Astrocyte (in vitro differentiated cells and primary cell): ENCODE results near the gene OR5L1. TPM values are rescaled to one million over a fixed set of nuclear protein-coding genes. Genes with fewer than 3 reads are reported as not detected.

Experiments used
- DNase-seq: peaks from one replicate; pipeline ENCODE4 v3.0.0-alpha.2; 2010; ENCODE audit warnings: low read depth
- FAIRE-seq: peaks from 2 replicates; lab custom pipeline; 2011; peaks lifted over from hg19 to GRCh38; lab: Jason Lieb, UNC
- H2AFZ ChIP-seq: 2 replicates; pipeline ENCODE4 v1.6.0; 2012; ENCODE audit warnings: low read depth, low read length, inconsistent platforms
- H3K27ac ChIP-seq: 2 replicates; pipeline ENCODE4 v1.5.1; 2011; ENCODE audit warnings: low read depth, low read length, inconsistent platforms
- H3K27me3 ChIP-seq: 2 replicates; pipeline ENCODE4 v1.6.0; 2011; ENCODE audit warnings: low read length, inconsistent platforms; ENCODE audit not compliant: insufficient read depth
- H3K36me3 ChIP-seq: 2 replicates; pipeline ENCODE4 v1.5.1; 2011; ENCODE audit warnings: low read length, inconsistent platforms; ENCODE audit not compliant: insufficient read depth
- H3K4me1 ChIP-seq: 2 replicates; pipeline ENCODE4 v1.5.1; 2011; ENCODE audit warnings: low read length, inconsistent platforms; ENCODE audit not compliant: insufficient read depth
- H3K4me2 ChIP-seq: 2 replicates; pipeline ENCODE4 v1.6.0; 2012; ENCODE audit warnings: low read length, inconsistent platforms
- H3K4me3 ChIP-seq: 2 replicates; pipeline ENCODE4 v1.5.1; 2011; ENCODE audit warnings: low read depth, mild to moderate bottlenecking, low read length, inconsistent platforms; ENCODE audit not compliant: insufficient read depth
- H3K79me2 ChIP-seq: 2 replicates; pipeline ENCODE4 v1.6.0; 2012; ENCODE audit warnings: mild to moderate bottlenecking, low read length, inconsistent platforms; ENCODE audit not compliant: insufficient read depth
- H3K9ac ChIP-seq: 2 replicates; pipeline ENCODE4 v1.6.0; 2012; ENCODE audit warnings: mild to moderate bottlenecking, low read length, inconsistent platforms
- H3K9me3 ChIP-seq: 2 replicates; pipeline ENCODE4 v1.5.1; 2012; ENCODE audit warnings: low read depth, mild to moderate bottlenecking, low read length, inconsistent platforms; ENCODE audit not compliant: insufficient read depth
- H4K20me1 ChIP-seq: 2 replicates; pipeline ENCODE4 v1.6.0; 2012; ENCODE audit warnings: low read length, inconsistent platforms; ENCODE audit not compliant: insufficient read depth
- H3K27ac Mint-ChIP-seq: one replicate; pipeline ENCODE4 v1.8.0; 2021; ENCODE audit warnings: mild to moderate bottlenecking, mixed read lengths; ENCODE audit not compliant: unreplicated experiment
- H3K27me3 Mint-ChIP-seq: one replicate; pipeline ENCODE4 v1.8.0; 2021; ENCODE audit warnings: low read depth, mixed read lengths; ENCODE audit not compliant: unreplicated experiment
- H3K36me3 Mint-ChIP-seq: one replicate; pipeline ENCODE4 v1.8.0; 2021; ENCODE audit warnings: low read depth, mixed read lengths; ENCODE audit not compliant: unreplicated experiment
- H3K4me1 Mint-ChIP-seq: one replicate; pipeline ENCODE4 v1.8.0; 2021; ENCODE audit warnings: low read depth, mixed read lengths; ENCODE audit not compliant: unreplicated experiment
- H3K4me3 Mint-ChIP-seq: one replicate; pipeline ENCODE4 v1.8.0; 2021; ENCODE audit warnings: mild to moderate bottlenecking, moderate library complexity, mixed read lengths; ENCODE audit not compliant: unreplicated experiment
- H3K9me3 Mint-ChIP-seq: one replicate; pipeline ENCODE4 v1.8.0; 2021; ENCODE audit warnings: mild to moderate bottlenecking, mixed read lengths; ENCODE audit not compliant: unreplicated experiment
- CTCF ChIP-seq: IDR thresholded peaks from 2 replicates; pipeline ENCODE4 v1.5.1; 2011; ENCODE audit warnings: low read depth, mild to moderate bottlenecking, inconsistent platforms, low read length, moderate library complexity; ENCODE audit not compliant: insufficient read depth
- EZH2 ChIP-seq: IDR thresholded peaks from 2 replicates; pipeline ENCODE4 v1.6.1; 2012; ENCODE audit warnings: mild to moderate bottlenecking, low read length, inconsistent platforms; ENCODE audit not compliant: insufficient read depth
- total RNA-seq: library from RNA; stranded (reverse); gene quantifications from 2 replicates; pipeline ENCODE4 v1.2.1, GENCODE V29; 2021

Gene OR5L1
- total RNA-seq, 1 donor from 2014 or later, result not detected

- H3K27me3 ChIP-seq, result no peaks in the 10 kb centered on the region
- H3K27ac ChIP-seq, result no peak overlapping the region
- H3K36me3 ChIP-seq, result no peaks in the 10 kb centered on the region
- H3K9ac ChIP-seq, result no peak overlapping the region
- H3K4me3 Mint-ChIP-seq, result no peak overlapping the region
- no peaks in the 10 kb centered on the region for H3K27me3 Mint-ChIP-seq
- no peak overlapping the region for H3K4me3 ChIP-seq
- H3K4me1 ChIP-seq, result no peaks in the 10 kb centered on the region
- no peaks in the 10 kb centered on the region for H3K9me3 Mint-ChIP-seq
- H3K36me3 Mint-ChIP-seq, result no peaks in the 10 kb centered on the region
- DNase-seq (no peak), FAIRE-seq (no peak)
- no peaks in the 10 kb centered on the region for H4K20me1 ChIP-seq
- no peaks in the 10 kb centered on the region for H3K79me2 ChIP-seq
- no peak overlapping the region for H3K4me2 ChIP-seq
- no peaks in the 10 kb centered on the region for H3K4me1 Mint-ChIP-seq
- no peaks in the 10 kb centered on the region for H3K9me3 ChIP-seq
- no peak overlapping the region for H2AFZ ChIP-seq
- no peak for TF ChIP-seq EZH2
- TF ChIP-seq CTCF, result no peak
- H3K27ac Mint-ChIP-seq, result no peak overlapping the region
These were observed 43.5 kb downstream of the OR5L1 start for GRCh38 chr11:55854704-55855103.

Other genes with a start within 250 kb of the OR5L1 start
- not detected in 2 replicates for gene OR4C16, start 239.2 kb upstream of the OR5L1 start, total RNA-seq
- not detected in 2 replicates for gene OR4C11, start 203.7 kb upstream of the OR5L1 start, total RNA-seq
- not detected in 2 replicates for gene OR4P4, start 176.3 kb upstream of the OR5L1 start, total RNA-seq
- not detected in 2 replicates for gene OR4S2, start 163.0 kb upstream of the OR5L1 start, total RNA-seq
- gene OR4C6, start 149.2 kb upstream of the OR5L1 start, total RNA-seq, result not detected in 2 replicates
- not detected in 2 replicates for gene OR5D13, start 37.9 kb upstream of the OR5L1 start, total RNA-seq
- not detected in 2 replicates for gene OR5D14, start 15.8 kb upstream of the OR5L1 start, total RNA-seq
- not detected in 2 replicates for gene OR5D18, start 8.3 kb downstream of the OR5L1 start, total RNA-seq
- not detected in 2 replicates for gene OR5L2, start 15.9 kb downstream of the OR5L1 start, total RNA-seq
- gene OR5D16, start 27.4 kb downstream of the OR5L1 start, total RNA-seq, result not detected in 2 replicates
- gene TRIM51, start 71.9 kb downstream of the OR5L1 start, total RNA-seq, result not detected in 2 replicates
- gene OR5W2, start 103.2 kb downstream of the OR5L1 start, total RNA-seq, result not detected in 2 replicates
- gene OR5I1, start 125.0 kb downstream of the OR5L1 start, total RNA-seq, result not detected in 2 replicates
- not detected in 2 replicates for gene OR10AG1, start 158.6 kb downstream of the OR5L1 start, total RNA-seq
- not detected in 2 replicates for gene OR5F1, start 183.3 kb downstream of the OR5L1 start, total RNA-seq
- not detected in 2 replicates for gene OR5AS1, start 216.3 kb downstream of the OR5L1 start, total RNA-seq